ENCODE results near the gene FBXL4.

Gene FBXL4

DNA sequence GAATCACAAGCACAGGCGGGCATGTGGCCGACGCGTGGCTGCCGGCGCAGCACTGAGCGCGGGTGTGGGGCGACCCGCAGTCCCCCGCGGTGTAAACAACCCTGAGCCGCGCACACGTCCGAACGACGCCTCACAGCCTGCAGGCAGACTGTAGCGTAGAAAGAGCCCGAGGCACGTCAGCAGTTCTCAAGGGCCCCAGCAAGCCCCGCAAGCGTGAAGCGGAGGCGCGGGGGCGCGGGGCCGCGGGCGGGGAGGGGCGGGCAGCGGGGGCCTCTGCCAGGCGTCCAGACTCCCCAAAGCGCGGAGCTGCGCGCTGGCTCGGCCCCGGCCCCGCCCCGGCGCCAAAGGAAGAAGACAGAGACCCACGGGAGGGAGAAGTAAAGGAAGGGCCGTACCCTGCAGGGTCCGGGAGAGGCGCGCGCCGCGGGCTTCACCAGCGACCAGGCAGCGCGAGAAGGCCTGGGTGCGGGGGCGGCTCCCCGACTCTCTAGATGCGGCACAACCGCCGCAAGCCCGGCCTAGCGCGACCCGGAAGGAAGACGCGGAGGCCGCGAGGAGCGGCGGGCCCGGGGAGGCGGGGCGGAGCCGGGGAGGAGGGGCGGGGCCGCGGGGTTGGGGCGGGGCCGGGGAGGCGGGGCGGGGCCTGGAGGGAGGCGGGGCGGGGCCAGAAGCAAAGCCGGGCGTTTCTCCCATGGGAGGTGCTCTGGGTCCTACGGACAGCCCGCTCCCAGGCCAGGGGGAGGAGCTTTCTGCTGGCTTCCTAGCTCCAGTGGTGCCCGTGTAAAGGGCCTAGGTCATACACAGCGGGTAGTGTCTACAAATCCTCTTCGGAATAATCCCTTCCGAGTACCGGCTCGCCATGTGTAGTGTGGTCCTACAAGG lies at the start of gene FBXL4:
Gene FBXL4 (minus strand): TSS at position 536 of the 882 bp plus-strand sequence. CDS start 20,958 bp downstream, outside the sequence.
- DNase-seq (ENCODE audit: low spot score) = peak; percentile 89

DNA sequence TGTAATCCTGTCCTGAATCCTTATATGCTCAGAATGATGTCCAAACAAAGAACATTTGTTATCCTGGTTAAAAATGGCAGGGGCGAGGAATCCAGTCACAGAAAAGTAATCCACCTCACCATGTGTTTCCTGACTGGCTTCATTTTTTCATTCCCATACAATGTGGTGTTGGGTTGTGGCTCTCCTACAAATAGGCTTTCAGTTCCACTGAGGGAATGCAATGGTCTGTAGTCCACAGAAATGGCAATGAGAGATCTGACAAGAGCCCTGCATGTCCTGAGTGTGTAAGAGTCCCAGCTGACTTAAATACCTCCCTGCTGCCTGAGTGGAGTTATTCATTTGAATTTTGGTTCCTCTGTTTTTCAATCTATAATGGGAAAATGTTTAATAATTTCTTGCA lies 47.4 kb upstream of the FBXL4 start:
- no peak for DNase-seq (ENCODE audit: low spot score)

DNA sequence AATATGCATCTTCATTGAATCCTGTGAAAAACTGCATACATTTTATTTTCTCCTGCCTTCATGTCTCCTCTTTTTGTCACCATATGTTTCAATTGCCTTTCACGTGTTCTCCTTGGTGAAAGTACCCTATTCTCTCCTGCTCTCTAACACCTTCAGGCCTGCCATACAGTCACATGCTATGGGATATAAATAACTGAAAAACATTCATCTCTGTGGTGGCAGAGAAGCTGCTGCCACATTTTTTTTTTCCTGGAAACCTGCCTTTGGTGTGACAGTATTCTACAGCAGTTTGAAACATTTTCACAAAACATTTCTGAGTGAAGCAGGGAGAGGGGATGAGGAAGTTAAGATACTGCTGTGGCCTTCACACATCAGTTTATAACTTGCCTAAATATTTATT lies 44.8 kb upstream of the FBXL4 start:
- DNase-seq (ENCODE audit: low spot score) = no peak

DNA sequence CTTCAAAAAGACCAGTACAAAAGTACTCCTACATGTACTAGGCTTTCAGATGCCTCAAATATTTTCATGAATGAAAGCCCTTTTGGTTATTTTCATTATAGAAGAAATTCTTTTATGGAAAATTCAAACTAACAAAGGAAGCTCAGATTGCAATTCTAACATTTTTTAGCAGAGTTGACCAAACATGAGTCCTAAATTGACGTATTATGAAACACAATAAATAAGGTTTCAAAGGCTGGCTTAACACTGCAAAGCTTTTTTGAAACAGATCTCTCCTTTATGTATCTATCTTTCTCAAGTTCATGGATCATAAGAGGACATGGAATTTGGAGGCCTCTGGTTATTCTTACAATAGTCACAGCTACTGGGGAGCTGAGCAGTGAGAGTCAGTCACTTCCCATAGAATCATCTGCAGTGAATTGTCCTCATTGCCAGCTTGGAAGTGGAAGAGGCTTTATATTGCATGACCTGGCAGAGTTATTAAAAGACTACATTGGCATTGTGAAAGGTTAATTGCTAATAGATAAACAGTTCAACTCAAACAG lies 38.4 kb upstream of the FBXL4 start:
- DNase-seq (ENCODE audit: low spot score) = peak; percentile 56

DNA sequence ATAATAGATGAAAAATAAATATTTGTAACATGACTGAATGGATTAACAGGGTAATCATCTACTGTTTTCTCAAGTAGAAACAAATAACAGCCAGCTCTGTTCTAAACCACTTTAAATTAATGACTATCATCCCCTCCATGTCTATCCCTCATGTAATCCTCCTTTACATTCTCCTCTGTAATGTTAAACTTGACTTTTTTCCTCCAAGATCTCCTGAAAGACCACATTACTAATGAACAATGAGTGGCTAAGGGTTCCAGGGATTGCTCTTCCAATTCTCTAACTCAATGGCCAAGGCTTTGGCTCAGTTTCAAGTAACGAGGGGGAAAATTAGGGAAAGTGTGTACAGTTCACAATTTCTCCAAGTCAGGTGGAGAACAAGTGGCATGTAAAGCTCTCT lies 37.6 kb upstream of the FBXL4 start:
- no peak for DNase-seq (ENCODE audit: low spot score)

DNA sequence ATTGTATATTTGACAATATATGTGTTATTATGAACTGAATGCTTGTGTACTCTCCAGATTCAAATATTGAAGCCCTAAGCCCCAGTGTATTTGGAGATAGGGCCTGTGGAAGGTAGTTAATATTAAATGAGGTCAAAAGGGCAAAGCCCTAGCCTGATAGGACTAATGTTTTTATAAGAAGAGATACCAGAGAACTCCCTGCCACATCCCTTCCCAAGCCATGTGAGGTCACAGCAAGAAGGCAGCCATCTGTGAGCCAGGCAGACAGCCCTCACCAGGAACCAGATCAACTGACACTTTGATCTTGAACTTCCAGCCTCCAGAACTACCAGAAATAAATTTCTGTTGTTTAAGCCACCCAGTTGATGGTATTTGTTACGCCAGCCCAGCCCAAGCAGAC lies 36.4 kb upstream of the FBXL4 start:
- no peak for DNase-seq (ENCODE audit: low spot score)

DNA sequence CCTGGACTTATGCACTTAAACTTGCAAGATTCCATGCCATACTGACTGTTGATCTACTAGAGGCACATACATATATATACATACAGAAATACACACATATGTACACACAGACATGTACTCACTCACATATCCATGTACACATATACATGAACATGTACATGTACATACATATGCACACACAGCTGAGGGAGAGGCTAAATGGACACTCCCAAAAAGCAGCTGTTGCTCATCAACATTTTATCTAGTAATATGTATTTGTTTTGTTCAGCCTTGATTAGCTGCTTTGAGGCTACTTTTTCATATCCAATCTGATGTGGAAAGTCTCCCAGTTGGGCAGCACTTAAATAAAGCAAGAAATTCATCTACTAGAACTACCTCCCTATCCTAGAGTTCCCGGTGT lies 33.7 kb upstream of the FBXL4 start:
- no peak for DNase-seq (ENCODE audit: low spot score)

DNA sequence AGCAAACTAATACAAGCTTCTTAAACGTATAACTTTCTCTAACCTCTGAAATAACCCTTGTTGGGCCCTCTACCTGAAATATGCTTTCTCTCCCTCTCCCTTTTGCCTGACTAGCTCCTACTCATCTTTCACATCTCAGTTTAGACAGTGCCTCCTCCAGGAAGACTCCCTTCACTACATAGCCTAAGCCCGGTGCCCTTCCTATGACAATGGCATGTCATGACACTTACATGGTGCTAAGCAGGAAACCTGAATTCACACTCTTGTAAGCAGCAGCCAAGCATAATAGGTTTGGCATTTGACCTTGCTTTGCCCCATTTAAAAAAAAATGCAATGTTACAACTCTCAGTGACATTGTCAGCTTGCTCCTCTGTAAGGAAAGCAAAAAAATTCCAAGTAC lies 33.1 kb upstream of the FBXL4 start:
- DNase-seq (ENCODE audit: low spot score) = no peak

DNA sequence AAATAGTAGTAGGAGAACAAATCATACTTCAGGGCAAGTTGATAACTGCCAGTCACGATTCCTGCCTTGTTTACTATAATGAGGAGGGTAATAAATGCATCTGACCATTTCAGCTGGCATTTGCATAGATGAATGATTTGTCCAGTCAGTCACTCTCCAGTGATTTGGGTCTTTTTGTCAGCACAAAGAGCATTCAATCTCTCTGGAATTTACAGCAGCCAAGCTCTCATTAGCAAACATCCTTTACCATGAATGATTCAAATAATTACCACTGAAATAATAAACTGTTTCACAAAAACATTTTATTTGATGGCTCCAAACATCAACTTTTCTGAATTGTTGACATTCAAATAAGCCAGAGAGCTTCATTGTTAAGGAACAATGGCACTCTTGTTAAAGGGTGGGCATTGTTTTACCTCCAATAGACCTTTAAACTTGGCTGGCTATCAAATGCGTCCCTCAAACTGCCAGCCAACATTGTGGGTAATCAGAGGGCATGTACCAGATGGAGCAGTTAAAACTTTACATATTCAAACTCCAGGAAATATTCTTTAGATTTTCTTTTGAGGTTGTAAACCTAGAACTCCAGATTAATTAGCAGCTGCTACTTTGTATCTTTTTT lies 30.0 kb upstream of the FBXL4 start:
- DNase-seq (ENCODE audit: low spot score) = no peak

DNA sequence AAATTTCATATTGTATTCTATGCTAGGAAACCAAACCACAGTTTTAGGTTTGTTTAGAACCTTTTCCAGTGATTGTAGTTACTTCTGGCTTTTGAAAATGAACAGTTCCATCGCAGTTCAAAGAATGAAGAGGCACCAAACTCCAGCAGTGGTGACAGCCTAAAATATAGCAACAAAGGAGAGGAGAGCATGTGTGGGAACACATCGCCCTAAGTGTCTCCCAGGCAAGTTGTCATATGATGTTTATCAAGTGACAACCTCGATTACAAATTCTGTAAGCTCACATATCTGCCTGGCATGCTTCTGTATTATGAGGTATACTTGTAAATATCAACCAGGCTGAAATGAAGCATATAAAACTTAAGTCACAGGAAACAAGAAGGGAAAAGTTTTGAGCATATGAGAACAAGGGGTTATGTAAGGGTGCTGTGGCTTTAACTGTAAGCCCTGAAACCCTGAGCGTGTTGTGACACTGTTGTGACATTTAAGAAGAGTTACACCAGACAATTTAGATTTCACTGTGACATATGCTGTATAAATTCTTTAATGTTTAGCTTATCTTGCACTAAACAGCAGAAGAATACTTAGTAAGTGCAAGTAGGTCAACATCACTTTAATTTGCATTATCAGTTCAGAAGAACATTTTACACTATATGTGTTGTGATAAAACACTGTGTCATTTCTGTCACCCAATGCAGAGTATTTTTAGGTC lies 29.1 kb upstream of the FBXL4 start:
- DNase-seq (ENCODE audit: low spot score) = no peak

DNA sequence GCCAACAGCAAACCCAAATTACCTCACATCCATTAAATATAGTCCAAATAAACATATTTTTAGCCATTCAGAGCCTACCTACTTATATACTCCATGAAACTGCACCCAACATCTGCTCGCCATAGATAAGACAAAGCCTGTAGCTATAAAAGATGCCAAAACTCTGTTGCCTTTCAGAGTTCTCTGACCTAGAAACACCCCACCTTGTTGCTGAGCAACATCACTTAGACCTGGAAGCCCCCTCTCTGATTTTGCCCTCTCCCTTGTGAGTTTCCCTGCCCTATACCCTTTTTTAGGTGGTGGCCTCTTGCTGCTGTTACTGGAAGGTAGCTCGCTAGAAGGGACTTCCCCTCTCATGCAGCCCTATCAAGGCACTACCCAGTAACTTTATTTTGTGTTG lies 27.7 kb upstream of the FBXL4 start:
- DNase-seq (ENCODE audit: low spot score) = no peak

DNA sequence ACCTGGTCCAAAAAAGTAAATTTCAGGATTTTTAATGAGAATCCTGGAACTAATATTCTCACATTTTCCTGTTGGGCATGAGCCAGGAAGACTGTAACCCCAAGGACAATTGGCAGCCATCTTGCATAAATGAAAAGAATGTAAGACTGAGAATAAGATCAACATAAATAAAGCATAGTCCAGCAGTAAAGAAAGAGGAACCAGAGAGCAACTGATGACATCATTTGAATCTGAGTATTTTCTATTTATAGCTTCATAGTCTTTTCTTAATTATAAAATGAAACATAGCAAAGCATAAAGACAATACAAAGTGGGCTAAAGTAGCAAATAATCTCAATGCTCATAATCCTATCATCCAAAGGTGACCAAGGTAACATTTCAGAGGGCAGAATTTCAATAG lies 26.6 kb upstream of the FBXL4 start:
- no peak for DNase-seq (ENCODE audit: low spot score)

DNA sequence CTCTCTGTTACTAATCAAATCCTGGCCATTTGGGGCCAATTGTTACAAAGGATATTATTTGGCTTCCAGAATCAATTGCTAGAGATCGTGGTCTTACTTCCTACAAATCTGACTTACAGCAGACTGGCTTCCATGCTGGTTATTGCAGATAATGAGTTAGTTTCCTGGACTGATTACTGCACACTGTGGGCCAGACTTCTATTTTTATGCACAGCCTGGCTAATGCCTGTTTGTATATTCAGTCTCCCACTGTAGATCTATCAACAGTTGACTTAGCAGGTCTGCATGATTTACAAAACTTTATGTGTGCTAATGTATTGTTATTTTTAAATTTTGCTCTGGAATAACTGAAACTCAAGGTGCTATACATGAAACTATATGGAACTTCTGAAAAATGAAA lies 25.8 kb upstream of the FBXL4 start:
- no peak for DNase-seq (ENCODE audit: low spot score)

DNA sequence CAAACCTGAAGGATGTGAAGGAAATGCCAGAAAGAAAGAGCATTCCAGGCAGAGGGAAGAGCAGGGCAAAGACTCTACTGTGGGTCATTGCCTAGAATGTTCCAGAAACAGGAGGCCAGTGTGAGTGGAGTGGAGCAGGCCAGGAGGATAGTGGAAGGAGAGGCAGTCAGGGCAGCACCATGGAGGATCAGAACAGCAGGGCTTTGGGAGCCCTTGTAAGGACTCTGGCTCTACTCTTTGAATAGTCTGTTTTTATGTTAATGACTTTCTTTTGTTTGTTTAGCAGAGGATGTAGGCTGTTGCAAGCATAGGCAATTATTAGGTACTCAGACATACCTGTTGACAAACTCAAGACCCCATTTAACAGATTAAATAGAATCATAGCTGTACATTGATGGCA lies 23.6 kb upstream of the FBXL4 start:
- DNase-seq (ENCODE audit: low spot score) = no peak

DNA sequence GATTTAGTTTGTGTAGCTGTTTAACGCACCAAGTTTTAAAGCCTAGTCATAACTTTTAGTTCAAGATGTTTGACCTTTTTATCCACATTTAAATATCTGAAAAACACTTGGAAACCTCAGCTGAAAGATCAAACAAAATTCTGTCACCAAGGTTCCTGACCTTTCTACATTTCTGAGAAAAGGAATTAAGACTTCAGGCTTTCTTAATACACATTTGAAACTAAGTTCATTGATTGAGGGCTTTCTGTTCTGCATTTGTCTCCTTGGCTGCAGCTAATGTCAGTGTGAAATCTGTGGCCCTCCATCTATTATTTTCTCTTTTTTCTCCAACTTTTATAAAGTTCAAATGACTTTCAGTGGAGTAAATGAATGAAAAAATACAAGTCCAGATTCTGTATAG lies 22.7 kb upstream of the FBXL4 start:
- DNase-seq (ENCODE audit: low spot score) = no peak

DNA sequence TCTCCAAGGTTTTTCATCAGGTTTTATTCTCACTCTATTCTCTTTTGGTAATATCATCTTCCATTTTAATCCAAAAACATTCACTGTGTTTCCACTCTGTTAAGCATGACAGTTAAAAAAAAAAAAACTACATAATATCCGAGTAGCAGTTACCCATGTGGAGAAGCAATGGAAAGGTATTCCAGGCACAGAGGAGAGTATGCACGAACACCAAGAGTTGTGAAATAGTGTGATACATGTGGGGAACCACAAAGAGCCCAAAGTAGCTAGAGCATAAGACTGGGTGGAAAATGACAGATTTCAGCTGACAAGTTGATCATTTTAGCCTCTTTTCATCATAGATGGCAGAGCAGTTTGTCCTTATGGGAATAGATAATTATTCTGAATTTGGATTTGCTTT lies 19.9 kb upstream of the FBXL4 start:
- no peak for DNase-seq (ENCODE audit: low spot score)

DNA sequence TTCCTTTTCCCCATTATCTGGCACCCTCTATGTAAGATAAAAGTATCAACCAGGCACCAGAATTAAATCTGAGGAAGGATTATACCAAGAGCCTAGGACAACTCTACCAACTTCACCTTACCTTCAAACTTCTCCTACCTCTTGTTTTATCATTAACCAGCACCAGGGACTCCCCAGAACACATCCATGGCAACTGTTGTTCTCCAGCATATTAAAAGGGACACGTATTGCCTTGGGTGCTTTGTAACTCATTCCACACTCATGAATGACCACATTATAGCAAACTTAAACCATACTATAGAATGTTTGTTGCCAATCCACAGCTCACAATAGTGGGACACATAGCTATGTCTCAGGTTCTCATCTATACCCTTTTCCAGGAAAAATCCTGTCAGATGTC lies 11.9 kb upstream of the FBXL4 start:
- DNase-seq (ENCODE audit: low spot score) = no peak

DNA sequence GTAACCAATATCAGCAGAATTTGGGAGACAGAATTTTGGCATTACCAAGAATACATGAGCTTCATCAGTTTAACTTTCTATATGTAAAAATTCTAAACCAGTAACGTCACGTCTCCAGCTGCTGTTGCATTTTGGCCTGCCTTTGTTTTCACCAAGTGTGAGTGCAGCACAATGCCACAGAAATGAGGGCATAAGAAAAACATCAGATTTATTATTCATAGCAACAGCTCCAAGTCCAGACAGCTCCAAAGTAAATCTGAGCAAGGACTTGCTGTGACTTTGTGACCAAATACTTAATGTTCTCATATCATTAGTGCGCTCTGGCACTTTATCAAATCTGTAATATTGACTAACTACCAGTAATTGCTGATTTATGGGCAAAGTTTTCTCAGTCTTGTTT lies 11.0 kb upstream of the FBXL4 start:
- DNase-seq (ENCODE audit: low spot score) = no peak

DNA sequence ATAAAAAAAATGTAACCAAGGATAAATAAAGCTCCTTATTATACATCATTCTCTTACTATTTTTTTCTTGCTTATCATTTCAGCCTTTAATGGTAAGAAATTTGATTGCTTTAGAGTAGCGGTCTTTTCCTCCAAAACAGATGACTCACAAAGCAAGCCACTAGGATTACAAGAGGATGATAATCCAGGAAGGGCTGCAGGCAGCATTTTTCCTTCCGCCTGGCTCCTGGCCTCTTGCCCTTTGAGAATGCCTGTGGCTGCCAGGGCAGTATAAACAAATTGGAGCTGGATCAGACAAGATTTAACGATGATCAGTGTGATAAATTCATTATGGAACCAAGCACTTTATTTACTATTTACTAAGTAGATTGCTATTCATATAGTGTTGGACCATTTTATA lies 9.7 kb upstream of the FBXL4 start:
- peak; percentile 87 for DNase-seq (ENCODE audit: low spot score)

DNA sequence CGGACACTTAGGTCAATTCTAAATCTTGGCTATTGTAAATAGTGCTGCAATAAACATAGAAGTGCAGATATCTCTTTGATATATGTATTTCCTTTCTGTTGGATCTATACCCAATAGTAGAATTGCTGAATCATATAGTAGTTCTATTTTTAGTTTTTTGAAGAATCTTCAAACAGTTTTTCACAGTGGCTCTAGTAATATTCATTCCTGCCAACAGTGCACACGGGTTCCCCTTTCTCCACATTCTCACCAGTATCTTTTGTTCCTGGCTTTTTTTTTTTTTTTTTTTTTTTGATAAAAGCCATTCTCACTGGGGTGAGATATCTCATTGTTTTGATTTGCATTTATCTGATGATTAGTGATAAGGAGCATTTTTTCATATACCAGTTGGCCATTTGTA lies 1.8 kb upstream of the FBXL4 start:
- no peak for DNase-seq (ENCODE audit: low spot score)

DNA sequence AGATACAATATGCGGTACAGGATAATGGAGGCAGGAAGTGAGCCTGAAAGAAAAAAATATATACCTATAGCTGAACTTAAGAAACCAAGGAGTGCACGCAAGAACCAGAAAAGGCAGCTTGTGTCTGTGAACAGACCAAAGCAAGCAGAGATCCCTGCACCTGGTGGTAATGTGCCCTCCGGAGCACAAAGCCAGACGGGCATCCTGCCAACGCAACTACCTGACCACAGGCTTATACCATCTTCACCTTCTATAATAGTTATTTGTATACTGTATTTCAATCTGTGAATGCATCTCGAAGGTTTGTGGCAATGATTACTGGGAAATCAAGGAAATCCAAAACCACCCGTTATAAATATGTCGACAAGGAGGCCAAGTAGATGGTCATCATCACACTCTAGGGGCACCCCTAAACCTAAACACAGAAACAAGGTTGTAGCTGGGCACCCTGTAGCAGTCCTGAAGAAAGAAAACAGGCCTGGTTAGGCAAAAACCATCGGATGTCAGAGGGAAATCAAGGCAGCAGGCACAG lies 801 bp downstream of the FBXL4 start:
- no peak for DNase-seq (ENCODE audit: low spot score)

DNA sequence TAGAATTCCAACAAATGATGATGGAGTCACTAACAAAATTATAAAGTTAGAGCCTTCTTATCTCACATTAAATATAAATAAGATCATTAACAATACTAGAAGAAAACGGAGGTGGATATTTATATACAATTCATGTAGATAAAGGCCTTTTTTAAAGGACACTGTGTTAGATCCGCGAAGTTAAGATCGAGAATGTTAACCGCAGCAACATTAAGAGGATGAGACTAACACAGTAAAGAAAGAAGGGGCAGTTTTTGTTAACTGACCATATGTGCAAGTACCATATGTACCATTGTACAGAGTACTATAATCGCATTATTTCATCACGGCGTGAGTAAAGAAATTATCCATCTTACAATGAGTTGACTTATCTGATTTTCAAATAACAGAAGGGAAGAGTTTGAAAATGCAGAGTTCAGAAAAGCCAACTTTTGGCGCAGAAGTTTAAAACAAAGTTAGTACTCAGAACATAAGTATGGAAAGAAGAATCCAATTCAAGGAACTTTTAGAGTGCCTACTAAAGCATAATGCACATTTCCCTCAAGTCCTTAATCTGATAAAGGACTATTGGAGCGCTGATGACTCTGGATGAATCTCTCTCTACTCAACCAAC lies 1.4 kb downstream of the FBXL4 start:
- DNase-seq (ENCODE audit: low spot score) = no peak
